Activated CD4-positive, alpha-beta T cell treated with anti-CD3 and anti-CD28 coated beads, Interleukin-2, Interleukin-4, amounts not matched to agents 100 ng/mL and 50 ng/mL, durations not matched to agents 16 hours and 8 hours (primary cell): ENCODE results near the gene DLG2.
"Not testable (repeated sequence)": the region's sequence is repeated elsewhere in the genome, so short reads cannot be mapped to it uniquely, and the experiment has no call there.

ENCODE experiments used
- DNase-seq: peaks from one replicate; pipeline ENCODE4 v3.0.0-alpha.2; 2020; ENCODE audit warnings: low spot score

The DLG2 gene

GRCh38 chr11:83459798-83460197 lies 2167.3 kb downstream of the DLG2 start:
- no peak for DNase-seq

GRCh38 chr11:83456566-83456965 lies 2170.6 kb downstream of the DLG2 start:
- DNase-seq: no peak

GRCh38 chr11:83456075-83456474 lies 2171.1 kb downstream of the DLG2 start:
- DNase-seq: no peak

GRCh38 chr11:83455356-83455755 lies 2171.8 kb downstream of the DLG2 start:
- no peak for DNase-seq

- no peak for DNase-seq
Measured at GRCh38 chr11:83454674-83455073, 2172.5 kb downstream of the DLG2 start.

GRCh38 chr11:83449338-83449913 lies 2177.7 kb downstream of the DLG2 start:
- no peak for DNase-seq

GRCh38 chr11:83448686-83449085 lies 2178.5 kb downstream of the DLG2 start:
- DNase-seq: no peak

- not testable (repeated sequence) for DNase-seq
Measured at GRCh38 chr11:83443880-83444279, 2183.3 kb downstream of the DLG2 start.

- DNase-seq: no peak
Measured at GRCh38 chr11:83441601-83442000, 2185.5 kb downstream of the DLG2 start.

- DNase-seq: no peak
Measured at GRCh38 chr11:83441171-83441570, 2186.0 kb downstream of the DLG2 start.

GRCh38 chr11:83438438-83438837 lies 2188.7 kb downstream of the DLG2 start:
- no peak for DNase-seq

- no peak for DNase-seq
Measured at GRCh38 chr11:83437939-83438338, 2189.2 kb downstream of the DLG2 start.

- no peak for DNase-seq
Measured at GRCh38 chr11:83436855-83437254, 2190.3 kb downstream of the DLG2 start.

GRCh38 chr11:83434812-83435211 lies 2192.3 kb downstream of the DLG2 start:
- not testable (repeated sequence) for DNase-seq

- no peak for DNase-seq
Measured at GRCh38 chr11:83427943-83428342, 2199.2 kb downstream of the DLG2 start.

- DNase-seq: no peak
Measured at GRCh38 chr11:83427501-83427900, 2199.6 kb downstream of the DLG2 start.

- DNase-seq: no peak
Measured at GRCh38 chr11:83425137-83425466, 2202.0 kb downstream of the DLG2 start.

GRCh38 chr11:83424376-83425136 lies 2202.6 kb downstream of the DLG2 start:
- DNase-seq: no peak

- not testable (repeated sequence) for DNase-seq
Measured at GRCh38 chr11:83422641-83423040, 2204.5 kb downstream of the DLG2 start.

- DNase-seq: no peak
Measured at GRCh38 chr11:83410605-83411565, 2216.3 kb downstream of the DLG2 start.

- no peak for DNase-seq
Measured at GRCh38 chr11:83409891-83410290, 2217.3 kb downstream of the DLG2 start.

- DNase-seq: no peak
Measured at GRCh38 chr11:83409476-83409875, 2217.7 kb downstream of the DLG2 start.

GRCh38 chr11:83408946-83409345 lies 2218.2 kb downstream of the DLG2 start:
- DNase-seq: no peak
